ENCODE results near the gene ARL16.

ARL16 gene

GRCh38 chr17:81644496-81644895, 39.1 kb downstream of the ARL16 start:
- no peak for DNase-seq (ENCODE audit: low read depth)

- no peak for DNase-seq (ENCODE audit: low read depth)
Measured at GRCh38 chr17:81641825-81642489, 41.6 kb downstream of the ARL16 start.

- DNase-seq (ENCODE audit: low read depth) = no peak
Measured at GRCh38 chr17:81640011-81640410, 43.6 kb downstream of the ARL16 start.

- no peak for DNase-seq (ENCODE audit: low read depth)
Measured at GRCh38 chr17:81638683-81639082, 44.9 kb downstream of the ARL16 start.

- DNase-seq (ENCODE audit: low read depth) = peak; percentile 76
Measured at GRCh38 chr17:81636505-81637288, 46.9 kb downstream of the ARL16 start, which contains the start of the genes NPLOC4 and TSPAN10. TSS of gene NPLOC4 (minus strand) at chr17:81637112. CDS start at chr17:81636930, 182 bp downstream. TSS of gene TSPAN10 (plus strand) at chr17:81637196. CDS start at chr17:81642413, 5,217 bp downstream.

- DNase-seq (ENCODE audit: low read depth) = no peak
Measured at GRCh38 chr17:81635973-81636504, 47.6 kb downstream of the ARL16 start.

- DNase-seq (ENCODE audit: low read depth) = no peak
Measured at GRCh38 chr17:81635431-81635830, 48.2 kb downstream of the ARL16 start.

- no peak for DNase-seq (ENCODE audit: low read depth)
Measured at GRCh38 chr17:81631482-81631881, 52.1 kb downstream of the ARL16 start.

All from stimulated activated CD8-positive, alpha-beta memory T cell treated with anti-CD3 and anti-CD28 coated beads, Interleukin-12 subunit alpha, Interleukin-12 subunit beta, amount 100 ng/mL, for 4 hours (primary cell).